IPS-15b (cell line): ENCODE results near the gene C18orf32.
"Not testable (repeated sequence)": the region's sequence is repeated elsewhere in the genome, so short reads cannot be mapped to it uniquely, and the experiment has no call there.

Source experiments
- H3K27me3 ChIP-seq: one replicate; pipeline ENCODE4 v1.6.1; 2013; ENCODE audit warnings: low read length; ENCODE audit not compliant: control insufficient read depth, insufficient read depth
- H3K36me3 ChIP-seq: one replicate; pipeline ENCODE4 v1.6.1; 2013; ENCODE audit warnings: low read length; ENCODE audit not compliant: control insufficient read depth, insufficient read depth
- H3K4me1 ChIP-seq: one replicate; pipeline ENCODE4 v1.6.1; 2013; ENCODE audit warnings: mild to moderate bottlenecking, low read length; ENCODE audit not compliant: control insufficient read depth, insufficient read depth
- H3K4me3 ChIP-seq: one replicate; pipeline ENCODE4 v1.5.1; 2013; ENCODE audit warnings: low read depth, low read length
- H3K9ac ChIP-seq: one replicate; pipeline ENCODE4 v1.6.1; 2013; ENCODE audit warnings: low read depth, mild to moderate bottlenecking, low read length
- H3K9me3 ChIP-seq: one replicate; pipeline ENCODE4 v1.6.1; 2013; ENCODE audit warnings: mild to moderate bottlenecking, low read length; ENCODE audit not compliant: control insufficient read depth, insufficient read depth

C18orf32 gene

DNA sequence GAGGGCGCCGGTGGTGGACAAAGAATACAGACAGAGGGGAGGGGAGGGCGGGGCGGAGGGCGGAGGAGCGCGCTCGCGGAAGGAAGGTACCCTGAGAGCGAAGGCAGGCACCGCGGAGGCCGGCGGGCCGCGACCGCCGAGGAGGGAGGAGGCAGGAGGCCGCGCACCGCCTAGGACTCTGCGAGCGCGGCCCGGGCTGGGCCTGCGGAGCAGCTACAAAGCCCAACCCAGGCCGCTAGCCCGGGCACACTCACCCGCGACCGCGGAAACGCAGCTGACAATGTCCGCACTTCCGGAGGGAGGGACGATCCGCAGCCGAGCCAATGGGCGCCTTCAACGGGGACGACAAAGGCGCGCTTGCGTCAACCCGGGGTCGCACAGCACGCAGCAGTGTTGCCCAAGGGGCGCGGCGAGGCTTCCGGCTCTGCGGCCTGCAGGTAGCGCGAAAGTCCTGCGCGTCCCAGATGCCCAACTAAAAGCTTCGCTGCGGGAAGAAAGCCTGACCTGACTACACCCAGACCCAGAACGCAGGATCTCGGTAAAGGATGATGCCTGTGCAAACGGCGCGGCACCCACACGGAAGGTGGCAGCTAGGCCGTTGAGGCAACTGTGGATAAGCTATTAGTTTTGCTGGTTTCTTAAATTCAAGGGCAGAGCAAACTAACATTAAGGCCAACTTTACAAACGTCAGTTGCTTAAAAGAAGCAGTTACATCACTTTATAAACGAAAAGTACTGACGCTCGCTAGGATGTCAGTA is at the start of gene C18orf32:
TSS of gene C18orf32 (minus strand) at position 282 of the 758 bp plus-strand sequence. CDS start 3,486 bp downstream, outside the sequence.
- Histone ChIP-seq H3K36me3 (peaks cover 33% of the 10 kb centered on the region), H3K27me3 (no peaks in the 10 kb centered on the region), H3K9ac (peak within 1 kb of the TSS; percentile 77), H3K9me3 (no peaks in the 10 kb centered on the region), H3K4me1 (peaks cover 4% of the 10 kb centered on the region), H3K4me3 (peak within 1 kb of the TSS; percentile 71)

DNA sequence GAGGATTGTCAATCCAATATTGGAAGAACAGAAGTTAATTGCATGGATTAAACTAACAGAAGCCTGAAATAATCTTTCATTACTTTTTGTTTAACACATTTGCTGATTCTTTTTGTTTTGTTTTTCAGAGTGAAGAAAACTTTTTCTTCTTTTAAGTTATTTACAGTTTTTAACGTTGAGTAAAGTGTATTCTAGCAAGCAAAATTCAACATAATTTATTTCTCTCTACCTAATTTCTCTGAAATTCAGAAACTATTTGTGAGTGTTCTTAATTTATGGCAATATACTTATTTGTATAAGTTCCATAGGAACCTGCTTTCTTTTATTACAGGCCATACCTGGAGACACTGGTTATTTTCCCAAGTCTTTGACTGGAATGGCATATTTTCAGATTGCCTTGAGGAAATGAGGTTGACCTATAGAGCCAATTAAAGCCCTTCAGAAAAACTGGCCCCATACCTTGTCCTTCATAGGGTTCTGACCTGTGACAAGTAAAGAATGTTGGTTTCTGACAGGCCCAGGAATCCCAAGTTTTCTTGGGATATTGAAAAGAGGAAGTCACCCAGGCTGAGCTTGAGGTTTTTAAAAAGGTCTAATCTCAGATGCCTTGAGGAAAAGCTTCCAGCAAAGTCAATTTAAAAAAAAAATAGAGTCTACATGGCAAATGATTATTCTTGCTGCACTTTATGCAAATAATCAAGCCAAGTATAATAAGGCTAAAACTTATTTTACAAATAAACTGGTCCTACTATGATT is 48.0 kb upstream of the C18orf32 start:
- Histone ChIP-seq H3K4me1 (peaks cover 16% of the 10 kb centered on the region), H3K4me3 (no peak overlapping the region), H3K27me3 (no peaks in the 10 kb centered on the region), H3K36me3 (no peaks in the 10 kb centered on the region), H3K9ac (no peak overlapping the region), H3K9me3 (no peaks in the 10 kb centered on the region)

DNA sequence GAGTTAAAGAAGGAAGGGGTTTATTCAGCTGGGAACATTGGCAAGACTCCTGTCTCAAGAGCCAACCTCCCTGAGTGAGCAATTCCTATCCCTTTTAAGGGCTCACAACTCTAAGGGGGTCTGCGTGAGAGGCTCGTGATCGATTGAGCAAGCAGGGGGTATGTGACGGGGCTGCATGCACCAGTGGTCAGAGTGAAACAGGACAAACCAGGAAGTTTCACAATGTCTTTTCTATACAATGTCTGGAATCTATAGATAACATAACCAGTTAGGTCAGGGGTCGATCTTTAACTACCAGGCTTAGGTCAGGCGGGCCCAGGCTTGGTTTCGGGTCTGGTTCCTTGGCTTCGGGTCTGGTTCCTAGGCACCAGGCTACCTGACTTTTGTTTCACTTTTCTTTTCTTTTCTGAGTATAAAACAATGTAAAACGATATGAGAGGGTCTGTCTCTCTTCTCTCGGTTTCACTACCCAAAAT is 44.7 kb upstream of the C18orf32 start:
- no peaks in the 10 kb centered on the region for H3K27me3 ChIP-seq
- peaks cover 7% of the 10 kb centered on the region for H3K4me1 ChIP-seq
- H3K4me3 ChIP-seq: no peak overlapping the region
- H3K36me3 ChIP-seq: no peaks in the 10 kb centered on the region
- no peak overlapping the region for H3K9ac ChIP-seq
- H3K9me3 ChIP-seq: no peaks in the 10 kb centered on the region

DNA sequence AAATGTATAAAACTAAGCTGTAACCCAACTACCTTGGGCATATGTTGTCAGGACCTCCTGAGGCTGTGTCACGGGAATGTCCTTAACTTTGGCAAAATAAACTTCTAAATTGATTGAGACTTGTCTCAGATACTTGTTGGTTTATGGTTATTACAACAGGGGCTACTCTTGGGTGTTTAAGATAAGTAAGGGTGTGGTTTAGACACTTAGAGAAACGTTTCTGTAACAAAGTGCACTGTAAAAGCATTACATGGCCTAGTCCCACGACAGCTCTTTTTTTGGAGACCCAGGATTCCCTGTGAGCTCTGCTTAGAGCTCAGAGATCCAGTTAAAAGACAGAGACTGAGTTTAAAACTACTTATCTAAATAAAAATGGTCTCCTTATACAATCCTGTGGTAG is 42.6 kb upstream of the C18orf32 start:
- Histone ChIP-seq H3K4me1 (no peaks in the 10 kb centered on the region), H3K9me3 (no peaks in the 10 kb centered on the region), H3K36me3 (no peaks in the 10 kb centered on the region), H3K27me3 (no peaks in the 10 kb centered on the region), H3K4me3 (no peak overlapping the region), H3K9ac (no peak overlapping the region)

DNA sequence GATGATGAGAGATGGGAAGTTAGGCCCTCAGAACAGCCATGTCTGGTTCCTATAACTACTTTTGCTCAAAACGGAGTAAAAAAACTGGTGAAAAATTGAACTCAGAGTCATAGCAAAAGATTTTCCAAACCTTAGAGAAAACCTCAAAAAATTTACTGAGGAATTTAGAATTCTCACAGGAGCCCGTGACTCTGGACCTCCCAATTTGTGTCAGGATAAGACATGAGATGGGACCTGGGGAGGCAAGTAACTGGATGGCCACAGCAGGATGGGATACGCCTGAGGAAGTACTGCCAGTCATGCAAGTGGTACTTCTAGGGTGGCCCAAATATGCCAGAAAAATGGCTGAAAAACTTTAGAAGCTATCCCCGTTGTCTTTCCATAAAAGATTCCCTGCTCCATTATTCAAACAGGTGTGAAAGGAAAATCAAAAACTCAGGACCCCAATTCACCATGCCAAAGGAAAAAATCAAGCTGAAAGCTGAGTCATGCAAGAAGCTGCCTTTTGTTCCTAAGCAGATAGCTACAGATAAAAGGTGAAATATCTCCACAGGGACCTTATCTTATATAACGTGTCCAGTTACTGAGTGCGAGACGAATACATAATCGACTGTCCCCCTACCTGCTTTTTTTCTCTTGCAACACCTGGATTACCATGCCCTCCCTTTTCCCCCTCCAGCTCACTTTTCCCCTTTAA is 40.7 kb upstream of the C18orf32 start:
- Histone ChIP-seq H3K9me3 (no peaks in the 10 kb centered on the region), H3K36me3 (no peaks in the 10 kb centered on the region), H3K4me3 (no peak overlapping the region), H3K27me3 (no peaks in the 10 kb centered on the region), H3K4me1 (no peaks in the 10 kb centered on the region), H3K9ac (no peak overlapping the region)

DNA sequence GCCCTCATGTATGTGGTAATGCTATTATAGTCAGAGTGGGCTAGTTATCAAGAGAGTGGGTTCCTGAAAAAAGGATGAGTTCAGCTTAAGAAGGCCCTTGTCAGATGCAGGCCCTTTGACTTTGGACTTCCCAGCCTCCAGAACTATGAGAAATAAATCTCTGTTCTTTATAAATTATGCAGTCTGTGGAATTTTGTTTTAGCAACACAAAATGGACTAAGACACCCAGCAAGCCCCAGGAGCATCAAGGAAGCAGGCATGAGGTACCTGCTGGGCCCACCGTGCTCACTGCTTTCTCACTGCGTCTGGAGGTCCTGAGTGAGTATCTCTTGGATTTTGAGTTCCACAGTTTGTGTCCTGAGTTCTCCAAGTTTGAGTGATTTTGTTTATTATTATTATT is 38.9 kb upstream of the C18orf32 start:
- Histone ChIP-seq H3K9ac (no peak overlapping the region), H3K27me3 (no peaks in the 10 kb centered on the region), H3K36me3 (no peaks in the 10 kb centered on the region), H3K4me3 (no peak overlapping the region), H3K4me1 (no peaks in the 10 kb centered on the region), H3K9me3 (no peaks in the 10 kb centered on the region)

DNA sequence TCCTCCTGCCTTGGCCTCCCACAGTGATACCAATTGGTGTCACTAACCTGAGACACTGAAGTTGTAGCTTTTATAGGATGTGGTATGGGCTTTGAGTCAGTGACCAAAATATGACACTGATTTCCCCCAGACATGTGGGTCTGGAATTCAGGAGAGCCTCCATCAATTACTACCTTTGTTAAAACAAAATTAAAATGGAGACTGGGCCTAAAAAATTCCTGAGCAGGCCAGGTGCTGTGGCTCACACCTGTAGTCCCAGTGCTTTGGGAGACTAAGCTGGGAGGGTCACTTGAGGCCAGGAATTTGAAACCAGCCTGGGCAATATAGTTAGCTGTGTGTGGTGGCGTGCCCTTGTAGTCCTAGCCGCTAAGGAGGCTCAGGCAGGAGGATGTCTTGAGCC is 37.9 kb upstream of the C18orf32 start:
- Histone ChIP-seq H3K4me1 (no peaks in the 10 kb centered on the region), H3K9me3 (no peaks in the 10 kb centered on the region), H3K36me3 (no peaks in the 10 kb centered on the region), H3K9ac (no peak overlapping the region), H3K4me3 (no peak overlapping the region), H3K27me3 (no peaks in the 10 kb centered on the region)

DNA sequence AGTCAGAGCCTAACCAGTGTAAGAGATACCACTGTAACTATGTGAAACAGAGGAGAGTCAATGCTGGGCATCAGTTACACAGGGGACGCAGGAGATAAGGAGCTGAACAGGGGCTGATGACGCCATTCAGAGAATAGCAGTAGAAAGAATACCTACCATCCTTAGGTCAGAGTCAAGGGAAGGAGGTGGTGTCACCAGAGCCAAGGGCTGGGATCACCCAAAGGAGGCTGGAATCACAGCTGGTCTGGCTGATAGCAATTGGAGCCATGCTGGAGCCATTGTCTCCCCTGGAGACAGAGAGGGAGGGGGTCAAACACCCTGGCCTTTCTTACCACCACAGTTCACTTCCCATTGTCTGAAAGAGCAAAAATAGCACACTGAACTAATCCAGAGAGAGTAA is 37.3 kb upstream of the C18orf32 start:
- Histone ChIP-seq H3K9ac (no peak overlapping the region), H3K4me3 (no peak overlapping the region), H3K9me3 (no peaks in the 10 kb centered on the region), H3K36me3 (no peaks in the 10 kb centered on the region), H3K4me1 (peaks cover 6% of the 10 kb centered on the region), H3K27me3 (no peaks in the 10 kb centered on the region)

DNA sequence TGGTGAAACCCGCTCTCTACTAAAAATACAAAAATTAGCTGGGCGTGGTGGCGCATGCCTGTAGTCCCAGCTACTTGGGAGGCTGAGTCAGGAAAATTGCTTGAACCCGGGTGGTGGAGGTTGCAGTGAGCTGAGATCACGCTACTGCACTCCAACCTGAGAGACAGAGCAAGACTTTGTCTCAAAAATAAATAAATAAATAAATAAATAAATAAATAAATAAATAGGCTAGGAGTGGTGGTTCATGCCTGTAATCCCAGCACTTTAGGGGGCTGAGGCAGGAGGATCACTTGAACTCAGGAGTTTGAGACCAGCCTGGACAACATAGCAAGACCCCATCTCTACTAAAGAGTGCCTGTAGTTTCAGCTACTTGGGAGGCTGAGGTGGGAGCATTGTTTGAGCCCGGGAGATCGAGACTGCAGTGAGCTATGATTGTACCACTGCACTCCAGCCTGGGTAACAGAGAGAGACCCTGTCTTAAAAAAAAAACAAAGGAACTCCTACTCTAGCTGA is 36.6 kb upstream of the C18orf32 start:
- peaks cover 12% of the 10 kb centered on the region for H3K4me1 ChIP-seq
- not testable (repeated sequence) for H3K4me3 ChIP-seq, H3K36me3 ChIP-seq, H3K9me3 ChIP-seq, H3K27me3 ChIP-seq, H3K9ac ChIP-seq

DNA sequence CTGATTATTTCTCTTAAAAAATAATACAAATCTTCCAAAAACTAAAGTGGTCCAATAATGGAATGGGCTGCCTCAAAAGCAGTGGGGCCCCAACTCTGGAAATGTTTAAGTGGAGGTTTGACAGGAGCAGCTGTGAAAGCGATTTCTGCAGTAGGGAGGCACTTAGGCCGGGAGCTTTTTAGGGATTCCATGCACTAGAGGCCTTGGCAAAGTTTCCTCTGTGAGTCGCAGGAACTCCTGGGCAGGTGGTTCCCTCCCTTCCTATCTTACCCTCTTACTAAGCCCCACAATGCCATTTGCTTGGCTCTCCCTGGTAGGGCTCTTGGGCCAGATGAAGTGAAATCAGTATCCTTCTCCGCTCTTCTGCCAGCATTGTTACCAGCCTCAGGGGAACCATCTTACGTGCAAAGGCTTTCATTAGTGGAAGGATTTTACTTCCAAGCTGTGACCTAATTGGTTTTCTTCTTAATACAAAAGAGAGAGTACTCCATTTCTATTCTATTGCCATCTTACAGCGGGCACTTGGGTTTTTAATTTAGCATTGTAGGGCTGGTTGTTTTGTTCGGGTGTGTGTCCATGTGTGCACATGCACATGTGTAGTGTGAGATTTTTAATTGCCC is 34.3 kb upstream of the C18orf32 start:
- H3K9ac ChIP-seq: no peak overlapping the region
- no peaks in the 10 kb centered on the region for H3K36me3 ChIP-seq
- H3K4me3 ChIP-seq: no peak overlapping the region
- no peaks in the 10 kb centered on the region for H3K9me3 ChIP-seq
- H3K27me3 ChIP-seq: no peaks in the 10 kb centered on the region
- H3K4me1 ChIP-seq: peaks cover 12% of the 10 kb centered on the region

DNA sequence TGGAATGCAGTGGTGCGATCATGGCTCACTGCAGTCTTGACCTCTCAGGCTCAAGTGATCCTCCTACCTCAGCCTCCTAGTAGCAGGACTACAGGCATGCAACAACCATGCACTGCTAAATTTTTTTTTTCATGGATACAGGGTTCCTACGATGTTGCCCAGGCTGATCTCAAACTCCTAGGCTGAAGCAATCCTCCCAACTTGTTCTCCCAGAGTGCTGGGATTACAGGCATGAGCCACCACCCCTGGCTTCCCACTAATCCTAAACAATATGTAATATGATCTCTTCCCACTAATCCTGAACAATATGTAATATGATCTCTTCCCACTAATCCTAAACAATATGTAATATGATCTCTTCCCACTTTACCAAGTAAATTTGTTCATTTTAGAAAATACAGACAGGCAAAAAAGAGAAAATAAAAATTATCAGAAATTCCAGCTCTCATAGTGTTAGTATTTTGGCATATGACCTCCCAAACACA is 33.7 kb upstream of the C18orf32 start:
- Histone ChIP-seq H3K9ac (no peak overlapping the region), H3K27me3 (no peaks in the 10 kb centered on the region), H3K4me1 (peaks cover 12% of the 10 kb centered on the region), H3K4me3 (no peak overlapping the region), H3K36me3 (no peaks in the 10 kb centered on the region), H3K9me3 (no peaks in the 10 kb centered on the region)
